Stimulated activated CD8-positive, alpha-beta memory T cell treated with anti-CD3 and anti-CD28 coated beads, Interleukin-2, amount 100 ng/mL, for 1 hour (primary cell): ENCODE data around the gene RAD23A.
A peak's percentile ranks its signal among the peaks of the same experiment; 100 is the strongest.

Experiments
- DNase-seq, 2 donors: peaks; one replicate each; pipeline ENCODE4 v3.0.0-alpha.2; 2020; ENCODE audit warnings: low read depth in 2 of 2

The RAD23A gene

DNA sequence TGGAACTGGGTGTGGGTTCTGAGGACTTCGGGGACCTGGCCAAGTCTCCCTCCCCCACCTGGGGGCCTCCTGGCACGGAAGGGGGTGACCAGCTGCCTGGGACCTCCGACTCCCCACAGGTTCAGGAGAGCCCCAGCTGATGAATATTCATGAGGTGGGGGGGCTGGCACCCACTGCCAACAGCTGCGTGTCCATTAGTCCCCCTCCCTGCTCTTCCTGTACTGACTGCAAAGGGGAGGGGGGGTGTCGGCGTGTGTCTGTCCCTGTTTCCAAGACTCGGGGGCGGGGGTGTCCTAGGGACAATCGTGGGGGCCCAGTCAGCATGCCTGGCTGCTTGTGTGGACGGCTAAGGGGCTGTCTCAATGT is 39.0 kb downstream of the RAD23A start:
- no peak for DNase-seq

DNA sequence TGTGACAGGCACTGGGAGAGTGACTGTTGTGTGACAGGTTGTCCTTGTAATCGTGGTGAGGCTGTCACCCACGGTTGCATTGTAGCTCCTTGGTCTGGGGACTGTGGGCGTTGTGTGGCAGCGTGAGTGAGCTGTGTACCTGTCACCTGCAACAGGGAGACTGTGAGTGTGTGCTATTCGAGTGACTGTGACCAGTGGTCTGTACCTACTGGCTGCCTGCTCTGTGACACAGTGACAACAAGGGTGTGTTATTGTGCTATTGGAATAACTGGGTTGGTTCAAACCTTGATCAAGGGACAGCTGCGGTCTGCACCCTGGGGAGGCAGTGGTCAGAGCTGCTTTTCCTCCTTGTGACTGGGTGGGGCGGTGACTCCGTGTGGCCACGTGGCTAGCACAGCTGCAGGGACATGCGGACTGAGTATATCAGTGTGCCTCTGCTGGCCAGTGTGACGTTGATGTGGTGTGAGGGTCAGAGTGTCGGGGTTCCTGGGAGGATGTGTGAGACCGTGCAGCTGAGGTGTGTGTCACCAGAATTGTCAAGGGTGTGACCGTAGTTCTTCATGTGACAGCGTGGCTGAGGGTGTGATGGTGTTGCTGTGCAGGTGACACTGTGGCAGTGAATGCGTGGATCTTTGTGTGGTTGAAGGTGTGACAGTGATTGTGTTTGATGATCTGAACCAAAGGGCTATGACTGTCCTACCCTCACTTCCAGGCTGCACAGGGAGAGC is 39.6 kb downstream of the RAD23A start:
- DNase-seq: no peak

DNA sequence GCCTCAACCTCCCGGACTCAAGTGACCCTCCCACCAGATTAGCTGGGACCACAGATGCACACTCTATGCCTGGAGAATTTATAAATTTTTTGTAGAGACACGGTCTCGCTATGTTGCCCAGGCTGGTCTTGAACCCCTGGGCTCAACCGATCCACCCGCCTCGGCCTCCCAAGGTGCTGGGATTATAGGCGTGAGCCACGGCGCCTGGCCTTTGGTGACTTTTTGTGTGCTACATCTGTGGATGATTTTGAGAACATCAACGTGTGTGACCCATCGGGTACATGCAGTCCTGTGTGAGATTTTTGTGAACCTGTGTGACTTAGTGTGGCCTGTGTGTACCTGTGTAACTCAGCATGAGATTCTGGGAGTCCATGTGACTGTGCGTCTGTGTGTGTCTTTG is 41.1 kb downstream of the RAD23A start:
- no peak for DNase-seq

DNA sequence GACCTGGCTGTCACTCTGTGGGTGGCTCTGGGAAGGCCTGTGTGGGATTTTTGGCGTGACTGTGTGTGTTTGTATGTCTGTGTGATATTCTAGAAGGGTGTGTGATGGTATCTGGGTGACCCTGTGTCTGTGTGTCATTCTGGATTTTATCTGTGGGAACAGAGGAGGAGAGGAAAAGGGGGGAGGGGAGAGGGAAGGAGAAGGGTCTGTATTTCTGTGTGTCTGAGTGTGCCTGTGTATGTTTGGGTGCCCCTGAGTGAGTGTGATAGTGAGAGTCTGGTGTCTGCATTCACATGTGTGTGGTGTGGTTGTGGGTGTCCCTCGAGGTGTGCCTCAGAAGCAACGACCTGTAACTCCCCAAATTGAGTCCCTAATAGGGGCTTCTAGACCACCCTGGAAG is 41.5 kb downstream of the RAD23A start:
- no peak for DNase-seq

DNA sequence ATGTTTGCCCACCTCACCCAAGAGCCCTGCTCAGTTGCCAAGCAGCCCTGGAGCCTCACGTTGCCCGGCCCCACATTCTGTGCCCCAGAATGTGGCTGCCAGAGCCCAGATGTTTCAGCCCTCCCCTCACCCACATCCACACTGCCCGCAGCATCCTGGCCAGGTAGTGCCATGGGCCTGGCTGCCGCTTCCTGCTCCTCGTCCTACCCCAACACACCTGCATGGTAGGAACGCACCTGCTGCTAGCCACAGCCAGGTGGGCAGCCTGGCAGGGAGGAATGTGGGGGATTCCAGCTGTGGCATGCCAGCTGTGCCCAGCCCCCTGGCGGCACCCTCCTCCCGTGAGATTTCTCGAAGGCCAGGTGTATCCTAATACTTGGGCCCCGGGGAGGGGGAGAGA is 42.1 kb downstream of the RAD23A start:
- no peak for DNase-seq

DNA sequence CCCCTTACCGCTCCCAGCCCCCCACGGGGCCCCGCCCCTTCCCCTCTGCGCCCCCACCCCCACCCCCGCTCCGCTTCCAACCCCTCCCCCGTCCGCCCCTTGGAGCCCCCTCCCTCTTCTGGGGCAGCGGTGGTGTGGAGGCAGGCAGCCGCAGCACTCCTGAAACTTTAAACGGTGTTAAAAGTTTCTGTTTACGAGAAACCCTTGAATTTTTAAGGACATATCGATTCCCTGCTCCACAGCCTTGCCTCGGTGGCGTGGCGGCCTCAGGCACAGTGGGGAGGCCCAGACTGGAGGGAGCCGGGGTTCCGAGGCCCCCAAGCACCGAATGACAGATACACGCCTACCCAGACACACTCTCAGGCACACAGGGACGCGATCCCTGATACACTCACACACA is 44.8 kb downstream of the RAD23A start:
- DNase-seq: no peak

DNA sequence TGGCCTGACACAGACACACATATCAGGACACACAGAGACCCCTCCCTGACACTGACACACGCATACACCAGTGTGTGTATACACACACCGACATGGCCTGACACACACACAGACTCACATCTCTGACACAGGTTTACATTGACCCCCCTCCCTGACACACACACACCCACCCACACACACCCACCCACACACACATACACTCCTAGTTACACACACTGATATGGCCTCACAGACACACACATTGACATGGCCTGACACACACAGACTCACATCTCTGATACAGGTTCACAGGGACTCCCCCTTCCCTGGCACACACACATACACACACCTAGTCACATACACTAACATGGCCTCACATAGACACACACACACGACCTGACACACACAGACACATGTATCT is 45.2 kb downstream of the RAD23A start:
- DNase-seq: no peak

DNA sequence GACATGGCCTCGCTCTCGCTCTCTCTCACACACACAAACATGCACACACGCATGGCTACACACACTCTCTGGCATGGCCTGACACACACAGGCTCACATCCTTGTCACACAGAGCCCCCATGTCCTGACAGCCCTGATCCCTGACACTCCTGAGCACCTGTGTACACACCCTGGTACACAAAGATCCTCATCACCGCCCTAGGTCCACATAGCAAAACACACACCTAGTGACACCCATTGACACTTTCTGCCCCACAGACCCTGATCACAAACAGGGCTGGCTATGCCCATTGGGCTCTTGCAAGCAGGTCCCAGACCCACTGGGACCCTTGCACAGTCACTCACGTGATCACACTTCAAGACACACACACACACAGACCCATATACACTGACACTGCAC is 45.6 kb downstream of the RAD23A start:
- DNase-seq: no peak

DNA sequence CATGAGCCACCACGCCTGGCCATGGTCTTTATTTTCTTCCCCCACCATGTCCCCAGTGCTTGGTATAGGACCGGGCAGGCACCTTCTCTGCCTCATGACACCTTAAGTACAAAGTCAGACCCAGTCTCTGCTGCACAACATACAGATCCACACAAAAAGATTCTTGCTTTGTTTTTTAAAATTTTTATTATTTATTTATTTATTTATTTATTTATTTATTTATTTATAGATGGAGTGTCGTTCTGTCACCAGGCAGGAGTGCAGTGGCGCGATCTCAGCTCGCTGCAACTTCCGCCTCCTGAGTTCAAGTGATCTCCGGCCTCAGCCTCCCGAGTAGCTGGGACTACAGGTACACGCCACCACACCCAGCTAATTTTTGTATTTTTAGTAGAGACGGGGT is 47.1 kb downstream of the RAD23A start:
- no peak for DNase-seq

DNA sequence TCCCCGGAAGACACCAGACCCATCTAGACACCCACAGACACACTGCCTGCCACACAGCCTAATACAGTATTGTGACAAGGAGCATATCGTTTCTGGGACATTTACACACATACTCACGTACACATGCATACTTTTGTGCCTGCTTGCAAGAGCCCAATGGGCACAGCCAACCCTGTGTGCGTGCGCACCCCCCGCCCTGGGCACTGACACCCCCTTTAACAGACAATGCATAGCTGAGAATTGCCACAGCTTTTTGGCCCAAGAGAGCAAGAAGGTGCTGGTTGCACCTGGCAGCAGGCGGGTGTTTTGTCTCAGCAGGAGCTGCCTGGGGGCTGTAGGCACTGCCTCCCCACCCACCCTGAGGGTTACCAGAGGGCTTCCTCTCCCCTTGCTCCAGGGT is 47.9 kb downstream of the RAD23A start:
- DNase-seq: no peak

DNA sequence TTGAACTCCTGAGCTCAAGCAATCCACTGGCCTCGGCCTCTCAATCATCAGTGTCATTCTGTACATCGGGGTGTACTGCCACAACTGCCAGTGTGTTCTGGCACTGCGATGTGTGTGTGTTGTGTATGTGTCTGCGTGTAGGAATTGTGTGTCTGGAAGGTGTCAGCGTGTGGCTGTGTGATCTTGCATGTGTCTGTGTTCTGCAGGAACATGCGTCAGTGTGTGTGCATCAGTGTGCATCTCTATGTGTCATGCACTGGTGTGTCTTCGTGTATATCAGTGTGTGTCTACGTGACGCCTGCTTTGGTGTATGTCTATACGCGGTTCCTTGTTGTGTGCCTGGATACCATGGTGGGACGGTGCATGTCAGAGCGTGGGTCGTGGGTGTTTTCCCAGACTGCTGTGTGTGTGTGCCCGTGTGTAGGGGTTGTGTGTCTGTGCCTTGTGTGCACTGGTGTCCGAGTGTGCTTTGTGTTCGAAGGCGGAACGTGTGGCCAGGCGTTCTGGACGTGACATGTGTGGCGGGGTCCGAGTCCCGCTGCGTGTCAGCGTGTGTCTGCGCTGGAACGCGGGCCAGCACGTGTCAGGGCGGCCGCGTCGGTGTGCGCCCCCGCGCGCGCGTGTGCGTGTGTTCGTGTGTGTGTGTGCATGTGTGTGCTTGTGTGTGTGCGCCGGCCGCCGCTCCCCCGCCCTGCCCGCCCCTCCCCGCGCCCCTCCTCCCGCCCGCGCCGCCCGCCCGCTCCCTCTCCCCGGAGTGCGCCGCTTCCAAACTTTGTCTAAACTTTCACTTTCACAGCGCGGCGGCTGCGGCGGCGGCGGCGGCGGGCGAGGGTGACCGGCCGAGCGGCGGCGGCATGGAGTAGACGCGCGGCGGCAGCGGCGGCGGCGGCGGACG is 49.3 kb downstream of the RAD23A start, which contains the start of gene NFIX:
NFIX (plus strand) TSS at position 775 of the 895 bp plus-strand sequence. CDS start 363 bp downstream, outside the sequence.
- DNase-seq: peak; percentile 33

DNA sequence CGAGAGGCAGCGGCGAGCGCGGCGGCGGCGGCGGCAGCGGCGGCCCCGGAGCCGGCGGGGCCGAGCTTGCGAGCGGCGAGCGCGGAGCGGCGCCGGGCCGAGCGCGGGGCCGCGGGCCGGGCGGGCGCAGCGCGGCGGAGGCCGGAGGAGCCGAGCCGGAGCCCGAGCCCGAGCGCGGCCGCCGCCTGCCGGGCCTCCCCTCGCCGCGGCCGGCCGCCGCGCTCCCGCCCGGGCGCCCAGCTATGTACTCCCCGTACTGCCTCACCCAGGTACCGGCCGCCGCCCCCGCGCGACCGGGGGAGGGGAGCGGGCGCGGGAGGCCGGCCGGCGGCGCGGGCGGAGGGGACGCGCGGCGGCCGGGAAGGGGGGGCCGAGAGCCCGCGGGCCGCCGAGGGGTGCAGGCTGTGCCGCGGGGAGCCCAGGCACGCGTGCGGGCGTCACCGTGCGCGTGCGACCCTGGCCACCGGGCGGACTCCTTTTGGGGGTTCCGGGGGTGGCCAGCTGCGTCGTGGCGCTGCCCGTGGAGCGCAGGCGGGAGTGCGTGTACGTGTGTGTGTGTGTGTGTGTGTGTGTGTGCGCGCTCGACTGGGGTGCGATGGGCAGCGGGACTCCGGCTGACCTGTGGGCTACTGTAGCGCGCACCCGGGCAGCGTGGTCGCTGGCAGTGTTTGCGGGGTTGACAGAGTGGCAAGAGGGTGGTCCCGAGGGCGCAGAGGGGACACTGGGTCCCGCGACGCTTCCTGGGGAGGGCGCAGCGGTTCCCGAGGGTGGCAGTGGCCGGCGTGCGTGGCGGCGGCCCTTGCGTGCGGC is 50.1 kb downstream of the RAD23A start:
- DNase-seq: no peak

DNA sequence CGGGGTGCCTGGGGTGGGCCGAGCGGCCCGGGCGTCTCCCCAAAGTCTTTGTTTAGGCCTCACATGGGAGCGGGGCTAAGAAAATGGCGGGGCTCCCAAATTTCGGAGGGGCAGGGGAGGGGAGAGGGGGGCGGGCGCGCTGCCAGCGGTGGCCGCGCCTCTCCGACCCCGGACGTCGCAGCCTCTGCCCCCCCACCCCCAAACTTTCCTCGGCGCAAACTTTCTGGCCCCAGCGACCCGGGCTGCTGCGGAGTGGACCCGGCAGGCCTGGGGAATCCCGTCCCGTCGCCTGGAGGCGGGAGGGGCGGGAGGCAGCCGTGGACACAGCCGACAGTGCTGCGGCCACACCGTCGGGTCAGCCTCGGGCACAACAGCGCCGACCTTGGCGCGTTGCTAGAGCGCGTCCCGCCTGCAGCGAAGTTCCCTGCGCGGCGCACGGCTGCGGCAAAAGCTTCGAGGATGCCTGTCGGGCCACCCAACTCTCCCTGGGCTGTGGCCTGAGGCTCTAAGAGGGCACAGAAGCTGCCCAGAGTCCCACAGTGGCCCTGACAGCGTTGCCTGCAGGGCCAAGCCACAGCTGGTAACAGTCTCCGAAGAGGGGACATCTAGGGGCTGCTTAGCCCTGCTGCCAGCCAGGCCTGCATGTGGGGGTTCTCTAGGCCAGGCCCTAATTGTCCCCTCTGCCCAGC is 50.9 kb downstream of the RAD23A start:
- no peak for DNase-seq

DNA sequence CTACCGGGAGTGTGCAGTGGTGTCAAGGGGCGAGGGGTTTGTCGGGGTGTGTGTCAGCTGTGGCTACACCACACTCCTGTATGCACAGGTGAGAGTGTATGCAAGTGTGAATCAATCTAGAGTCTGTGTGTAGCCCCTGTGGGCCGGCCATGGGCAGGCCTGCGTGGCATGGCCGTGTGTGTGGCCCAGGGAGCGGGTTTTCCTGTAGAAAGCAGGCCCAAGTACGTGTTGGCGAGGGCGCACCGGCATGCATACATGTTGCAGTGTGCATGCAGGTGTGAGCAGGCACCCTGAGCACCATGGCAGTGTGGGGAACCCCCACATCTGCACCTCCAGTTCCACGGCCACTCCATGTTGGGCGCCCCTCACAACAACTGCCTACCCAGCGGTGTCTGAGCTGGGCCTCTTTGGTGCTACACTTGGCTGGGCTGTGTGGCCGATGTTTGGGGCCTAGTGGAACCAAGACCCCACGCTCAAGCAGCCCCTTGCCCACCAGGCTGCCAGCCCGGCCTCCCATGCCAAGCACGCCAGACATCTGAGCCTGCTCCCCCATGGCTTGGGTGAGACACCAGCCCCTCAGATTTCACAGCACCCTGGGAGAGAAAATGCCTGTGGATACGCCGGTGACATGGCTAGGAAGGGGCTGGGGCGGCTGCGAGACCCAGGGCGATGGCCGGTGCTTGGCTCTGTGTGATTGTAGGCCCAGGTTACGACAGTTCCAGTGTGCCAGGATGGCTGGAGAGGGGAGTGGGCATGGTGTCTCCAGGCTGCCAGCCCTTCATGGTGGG is 51.7 kb downstream of the RAD23A start:
- DNase-seq: no peak

DNA sequence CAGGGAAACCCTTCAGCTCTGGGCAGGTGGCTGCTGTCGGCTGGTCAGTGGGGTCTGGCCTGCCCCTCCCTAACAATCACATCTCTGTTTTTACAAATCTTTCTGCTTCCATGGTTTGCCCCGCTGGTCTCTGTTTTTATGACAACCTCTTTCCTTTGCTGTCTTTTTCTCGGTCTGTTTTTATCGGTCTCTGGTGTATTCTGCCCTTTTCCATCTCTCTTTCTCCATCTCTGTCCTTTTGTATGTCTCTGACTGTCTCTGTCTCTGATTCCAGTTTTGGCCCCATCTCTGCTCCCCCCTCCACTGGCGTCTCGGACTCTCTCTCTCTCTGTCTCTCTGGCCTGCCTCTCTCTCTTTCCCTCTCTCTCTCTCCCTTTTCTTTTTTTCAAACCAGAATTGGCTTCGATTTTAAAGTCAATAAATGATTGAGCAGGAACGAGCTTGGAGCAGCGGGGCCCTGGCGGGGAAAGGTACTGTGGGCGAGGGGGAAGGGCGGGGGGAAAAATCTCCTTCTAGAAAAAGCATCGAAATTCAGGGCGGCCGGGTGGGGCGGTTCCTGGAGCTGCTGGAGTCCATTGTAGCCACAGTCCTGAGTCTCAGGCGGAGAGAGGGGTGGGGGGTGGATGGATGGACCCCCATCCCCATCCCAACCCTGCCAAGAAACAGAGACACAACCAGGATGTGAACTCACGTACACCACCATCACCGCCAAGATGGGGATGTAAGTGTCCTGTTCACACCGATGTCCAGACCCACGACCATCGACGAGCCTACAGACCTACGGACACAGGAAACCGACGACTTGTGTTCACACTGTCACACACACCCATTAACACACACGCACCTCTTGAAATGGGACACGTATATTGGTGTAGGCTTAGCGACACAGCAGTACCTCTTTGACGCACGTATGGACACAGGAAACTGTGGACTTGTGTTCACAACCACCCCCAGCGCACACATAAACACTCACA is 52.6 kb downstream of the RAD23A start:
- no peak for DNase-seq

DNA sequence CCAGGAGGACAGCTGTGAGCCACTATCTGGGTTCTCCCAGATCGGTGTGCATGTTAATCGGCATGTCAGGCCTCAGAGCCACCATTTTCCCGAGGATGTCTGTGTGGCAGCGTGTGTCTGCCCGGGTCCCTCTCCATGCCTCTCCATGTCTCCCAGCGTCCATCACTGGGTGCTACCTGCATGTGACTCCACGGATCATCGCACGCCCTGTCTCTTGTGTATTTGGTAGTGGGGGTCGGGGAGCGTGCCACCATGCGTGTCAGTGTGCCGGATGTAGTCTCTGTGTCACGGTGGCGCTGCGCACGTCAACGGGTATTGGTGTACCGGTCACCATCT is 55.5 kb downstream of the RAD23A start:
- DNase-seq: no peak

DNA sequence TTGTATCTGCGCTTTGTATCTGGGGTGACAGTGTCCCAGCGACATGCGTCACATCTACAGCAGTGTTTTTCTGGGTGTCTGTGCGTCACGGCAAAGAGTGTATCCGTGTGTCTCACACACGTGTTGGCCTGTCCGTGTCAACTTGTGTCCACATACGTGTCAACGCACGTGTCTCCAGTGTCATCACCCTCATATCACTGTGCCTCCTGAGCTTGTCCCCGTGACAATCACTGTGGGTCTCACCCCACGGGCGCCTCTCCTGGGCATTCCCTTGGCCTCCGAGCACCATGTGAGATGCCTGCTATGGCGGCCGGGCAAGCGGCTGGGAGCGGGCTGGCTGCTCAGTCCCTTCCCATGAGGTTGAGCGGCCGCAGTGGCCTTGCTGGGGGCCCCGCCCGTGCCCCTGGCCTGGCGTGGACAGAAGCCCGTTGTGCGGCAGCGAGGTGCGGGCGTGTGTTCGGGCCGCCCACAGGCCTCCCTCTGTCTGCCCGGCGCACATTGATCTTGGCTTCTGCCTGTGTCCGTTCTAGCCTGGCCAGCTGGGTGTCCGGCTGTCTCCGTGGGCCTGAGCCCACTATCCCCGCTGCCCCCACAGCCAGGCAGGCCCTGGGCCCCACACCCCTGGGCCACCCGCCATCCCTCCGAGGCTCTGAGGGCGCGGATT is 56.0 kb downstream of the RAD23A start:
- no peak for DNase-seq

DNA sequence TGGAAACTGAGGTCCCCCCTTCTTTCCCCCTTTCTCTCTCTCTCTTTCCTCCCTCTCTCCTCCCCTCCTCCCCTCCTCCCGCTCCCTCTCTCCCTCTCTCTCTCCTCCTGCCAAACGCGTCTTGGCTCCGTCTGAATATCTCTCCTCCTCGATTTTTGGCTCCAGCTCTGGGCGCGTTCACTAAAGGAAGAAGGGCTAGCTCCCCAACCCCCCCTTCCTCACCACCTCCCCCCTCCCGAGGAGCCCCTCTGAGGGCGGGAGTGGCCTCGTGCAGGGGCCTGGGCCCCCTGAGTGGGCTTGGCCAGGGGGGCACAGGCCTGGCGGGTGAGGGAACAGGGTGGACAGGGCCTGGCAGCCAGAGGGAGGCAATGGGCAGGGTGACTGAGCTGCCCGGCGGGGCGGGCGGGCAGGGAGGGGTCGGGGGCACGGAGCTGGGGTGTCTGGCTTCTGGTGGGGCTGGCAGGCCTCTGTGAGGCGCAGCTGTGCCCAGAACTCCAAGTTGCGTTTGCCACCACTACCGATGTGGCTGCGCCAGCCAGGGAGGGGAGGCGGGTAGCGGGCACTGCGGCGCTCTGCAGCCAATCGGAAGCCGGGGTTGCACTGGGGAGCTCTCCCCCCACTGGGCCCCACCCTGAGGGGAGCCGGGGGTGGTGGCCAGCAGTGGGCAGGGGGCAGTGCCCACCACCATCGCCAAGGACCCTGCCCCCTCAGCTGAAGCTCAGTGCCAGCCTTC is 56.7 kb downstream of the RAD23A start:
- no peak for DNase-seq

DNA sequence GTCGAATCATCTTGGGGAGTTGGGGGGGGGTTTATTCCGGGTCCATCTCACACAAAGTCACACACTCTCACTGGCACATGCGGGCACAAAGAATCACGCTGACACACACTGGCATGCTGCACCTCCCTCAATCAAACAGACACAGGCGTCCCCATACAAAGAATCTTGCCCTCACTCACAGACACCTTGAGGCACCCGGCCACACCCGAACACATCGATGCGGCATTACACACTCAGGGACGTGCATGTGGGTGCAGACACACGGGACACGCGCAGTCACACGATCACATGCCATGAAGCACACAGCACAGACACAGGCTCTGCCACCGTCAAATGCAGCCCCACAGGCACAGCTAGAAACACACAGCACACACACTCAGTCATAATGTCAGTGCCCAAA is 57.4 kb downstream of the RAD23A start:
- no peak for DNase-seq
